Activated T-cell treated with anti-CD3 and anti-CD28 coated beads, Interleukin-2, amount 50 U/mL, for 72 hours (primary cell): ENCODE measurements around the gene ATG16L2. TPM values are rescaled to one million over a fixed set of nuclear protein-coding genes. Genes with fewer than 3 reads are reported as not detected.

ENCODE experiments used
- ATAC-seq, 2 donors: fragments of 150-1000 bp; cut with Tn5 transposase; replicated peaks in 1 of 2; 2 replicates each; pipeline ENCODE4 v1.10.0; 2021; ENCODE audit warnings: moderate library complexity in 2 of 2, mild to moderate bottlenecking in 1 of 2
- DNase-seq, 2 donors: peaks; one replicate each; pipeline ENCODE4 v3.0.0; 2021 to 2022; ENCODE audit warnings: mixed read lengths in 1 of 2
- H3K27ac Mint-ChIP-seq: one replicate; pipeline ENCODE4 v1.8.0; 2022; ENCODE audit warnings: mild to moderate bottlenecking, moderate library complexity, mixed read lengths
- H3K27me3 Mint-ChIP-seq: one replicate; pipeline ENCODE4 v1.8.0; 2022; ENCODE audit warnings: low read depth, mixed read lengths
- H3K36me3 Mint-ChIP-seq, 2 donors: one replicate each; pipeline ENCODE4 v1.8.0; 2022; ENCODE audit warnings: mixed read lengths in 2 of 2, mild to moderate bottlenecking in 1 of 2; ENCODE audit not compliant: insufficient read depth in 2 of 2
- H3K4me1 Mint-ChIP-seq: one replicate; pipeline ENCODE4 v1.8.0; 2022; ENCODE audit warnings: low read depth, mixed read lengths
- H3K4me3 Mint-ChIP-seq, 2 donors: one replicate each; pipeline ENCODE4 v1.8.0; 2022; ENCODE audit warnings: mild to moderate bottlenecking in 2 of 2, mixed read lengths in 2 of 2, moderate library complexity in 2 of 2
- H3K9me3 Mint-ChIP-seq, 2 donors: one replicate each; pipeline ENCODE4 v1.8.0; 2022; ENCODE audit warnings: mixed read lengths in 2 of 2
- total RNA-seq, 2 donors: library from RNA; stranded (reverse); gene quantifications; one replicate each; pipeline ENCODE4 v1.2.3, GENCODE V29; 2022

The ATG16L2 gene
- total RNA-seq, 2 donors from 2014 or later, result 55.8 to 56.0 TPM

- H3K4me1 Mint-ChIP-seq, result peaks cover 7% of the 10 kb centered on the region
- no peaks in the 10 kb centered on the region for H3K27me3 Mint-ChIP-seq
- no peak for DNase-seq
- no peaks in the 10 kb centered on the region for H3K9me3 Mint-ChIP-seq
- no peak for ATAC-seq
- no peak overlapping the region for H3K27ac Mint-ChIP-seq
- no peak overlapping the region for H3K4me3 Mint-ChIP-seq
- no peaks in the 10 kb centered on the region for H3K36me3 Mint-ChIP-seq
These were observed 38.7 kb upstream of the ATG16L2 start for GRCh38 chr11:72775288-72776110.

DNA sequence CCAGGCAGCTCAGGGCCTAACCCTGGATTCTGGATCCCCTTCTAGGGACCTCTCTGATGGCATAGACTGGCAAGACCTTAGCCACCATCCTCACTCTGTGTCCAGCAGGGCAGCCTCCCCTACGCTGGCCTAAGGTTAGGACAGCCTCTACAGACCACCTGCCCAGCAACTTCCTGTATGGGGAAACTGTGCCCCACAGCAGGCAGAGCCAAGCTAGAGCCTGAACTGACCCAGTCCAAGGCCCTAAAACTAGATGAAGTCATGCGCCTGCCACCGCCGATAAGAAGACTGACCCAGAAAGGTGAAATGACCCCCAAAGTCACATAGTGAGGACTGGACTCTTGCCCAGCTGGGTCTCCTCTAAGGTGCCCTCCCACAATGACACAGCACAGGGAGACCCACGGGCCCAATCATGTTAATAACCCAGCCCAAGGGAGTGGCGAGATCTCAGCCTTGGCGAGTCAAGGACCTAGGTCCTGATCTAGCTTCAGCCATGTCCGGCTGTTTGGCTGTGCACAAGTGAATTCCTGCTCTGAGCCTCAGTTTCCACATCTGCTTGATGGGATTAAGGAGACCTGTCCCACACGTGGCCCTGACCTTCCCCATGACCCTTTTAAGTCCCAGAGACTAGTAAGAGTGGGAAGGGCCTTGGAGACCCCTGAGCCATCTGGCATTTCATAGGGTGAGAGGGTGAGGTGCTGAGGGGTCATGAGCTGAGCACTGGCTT lies 37.9 kb upstream of the ATG16L2 start:
- Mint-ChIP-seq H3K4me3 (no peak overlapping the region), H3K27me3 (no peaks in the 10 kb centered on the region), H3K4me1 (peaks cover 7% of the 10 kb centered on the region), H3K27ac (no peak overlapping the region), H3K36me3 (no peaks in the 10 kb centered on the region), H3K9me3 (no peaks in the 10 kb centered on the region)
- ATAC-seq, result no peak
- DNase-seq, result no peak

- no peaks in the 10 kb centered on the region for H3K36me3 Mint-ChIP-seq
- no peaks in the 10 kb centered on the region for H3K27me3 Mint-ChIP-seq
- H3K27ac Mint-ChIP-seq, result no peak overlapping the region
- no peak overlapping the region for H3K4me3 Mint-ChIP-seq
- ATAC-seq (no peak), DNase-seq (no peak)
- peaks cover 11% of the 10 kb centered on the region for H3K4me1 Mint-ChIP-seq
- H3K9me3 Mint-ChIP-seq, result no peaks in the 10 kb centered on the region
These were observed 37.1 kb upstream of the ATG16L2 start for GRCh38 chr11:72776844-72777754.

- DNase-seq (no peak), ATAC-seq (no peak)
- Mint-ChIP-seq H3K4me1 (peaks cover 18% of the 10 kb centered on the region), H3K4me3 (no peak overlapping the region), H3K36me3 (no peaks in the 10 kb centered on the region), H3K27ac (no peak overlapping the region), H3K9me3 (no peaks in the 10 kb centered on the region), H3K27me3 (no peaks in the 10 kb centered on the region)
These were observed 36.4 kb upstream of the ATG16L2 start for GRCh38 chr11:72777755-72778278.

DNA sequence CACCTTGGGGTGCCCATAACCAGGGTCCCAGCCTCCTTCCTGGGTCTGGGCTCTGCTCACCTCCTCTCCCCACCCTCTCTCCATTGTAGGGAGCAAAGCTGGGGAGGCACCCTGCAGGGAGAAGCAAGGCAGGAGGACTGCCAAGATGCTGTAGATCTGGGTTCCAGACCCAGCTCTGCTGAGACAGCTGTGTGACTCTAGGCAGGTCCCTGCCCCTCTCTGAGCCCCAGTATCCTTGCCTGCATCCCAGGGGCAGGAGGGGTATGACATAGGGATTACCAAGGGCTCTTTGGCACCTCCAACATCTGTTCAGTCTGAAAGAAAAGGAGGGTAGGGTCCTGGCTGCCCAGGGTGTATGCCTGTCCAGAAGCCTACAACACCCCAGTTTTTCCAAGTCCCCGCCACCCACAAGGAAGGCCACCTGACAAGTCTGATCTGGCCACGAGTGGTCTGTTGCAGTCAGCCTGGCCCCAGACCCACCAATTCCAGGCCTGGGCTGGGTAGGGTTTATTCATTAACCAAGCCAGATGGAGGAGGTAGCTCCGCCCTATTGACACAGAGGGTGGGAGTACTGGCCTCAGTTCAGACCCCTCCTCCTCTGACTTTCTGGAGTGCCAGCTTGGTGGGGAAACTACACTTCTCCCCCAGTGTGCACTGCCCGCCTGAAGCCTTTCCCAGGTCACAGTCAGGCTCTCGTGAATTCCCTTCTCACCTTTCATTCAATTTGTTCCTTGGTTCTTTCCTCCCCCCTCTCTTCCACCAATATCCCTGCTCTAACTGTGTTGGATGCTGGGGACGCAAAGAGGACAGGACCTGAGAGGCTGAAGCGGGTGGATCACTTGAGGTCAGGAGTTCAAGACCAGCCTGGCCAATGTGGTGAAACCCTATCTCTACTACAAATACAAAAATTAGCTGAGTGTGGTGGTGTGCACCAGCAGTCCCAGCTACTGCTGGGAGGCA lies 35.4 kb upstream of the ATG16L2 start:
- Mint-ChIP-seq H3K27ac (no peak overlapping the region), H3K9me3 (no peaks in the 10 kb centered on the region), H3K36me3 (no peaks in the 10 kb centered on the region), H3K4me3 (no peak overlapping the region), H3K4me1 (peaks cover 20% of the 10 kb centered on the region), H3K27me3 (no peaks in the 10 kb centered on the region)
- ATAC-seq (no peak), DNase-seq (no peak)

GRCh38 chr11:72779495-72780128 lies 34.6 kb upstream of the ATG16L2 start:
- H3K4me3 Mint-ChIP-seq, result peak overlapping the region; percentile 23 to 38
- DNase-seq, result no peak
- H3K36me3 Mint-ChIP-seq, result no peaks in the 10 kb centered on the region
- no peaks in the 10 kb centered on the region for H3K27me3 Mint-ChIP-seq
- H3K27ac Mint-ChIP-seq, result no peak overlapping the region
- H3K4me1 Mint-ChIP-seq, result peaks cover 20% of the 10 kb centered on the region
- H3K9me3 Mint-ChIP-seq, result no peaks in the 10 kb centered on the region
- no peak for ATAC-seq

DNA sequence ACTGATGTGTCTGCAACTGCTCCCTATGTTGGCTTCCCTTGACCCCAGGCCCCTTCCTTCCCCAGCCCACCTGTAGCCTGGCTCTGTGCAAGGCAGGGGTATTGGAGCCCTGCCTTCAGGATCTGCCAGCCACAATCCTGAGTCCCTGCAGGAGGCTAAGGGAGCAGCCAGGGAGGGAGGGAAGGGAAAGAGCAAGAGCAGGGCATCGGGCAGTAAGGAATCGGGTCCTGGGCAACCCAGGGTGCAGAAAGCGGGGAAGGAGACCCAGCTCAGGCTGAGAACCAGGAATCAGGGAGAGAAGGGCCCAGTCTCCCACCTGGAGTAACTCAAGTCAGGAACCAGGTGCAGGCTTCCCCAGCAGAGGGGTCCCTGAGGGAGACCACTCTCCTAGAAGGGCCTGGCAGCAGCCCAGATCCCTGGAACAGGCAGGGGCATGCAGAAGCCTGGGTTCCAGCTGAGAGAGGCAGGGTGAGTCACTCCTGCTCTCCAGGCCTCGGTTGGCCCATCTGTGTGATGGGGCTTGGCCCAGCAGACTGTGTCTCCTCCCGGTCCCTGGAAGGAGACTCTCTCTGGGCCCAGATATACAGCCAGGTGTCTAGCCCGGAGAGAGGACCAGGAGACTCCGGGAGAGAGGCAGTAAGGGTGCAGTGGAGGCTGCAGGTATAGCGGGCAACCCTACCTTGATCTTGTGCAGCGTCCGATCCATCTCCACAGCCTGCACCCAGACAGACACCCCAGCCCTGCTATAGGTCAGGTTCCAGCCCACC lies 33.7 kb upstream of the ATG16L2 start:
- DNase-seq, result no peak
- no peak for ATAC-seq
- no peak overlapping the region for H3K27ac Mint-ChIP-seq
- H3K9me3 Mint-ChIP-seq, result no peaks in the 10 kb centered on the region
- no peaks in the 10 kb centered on the region for H3K36me3 Mint-ChIP-seq
- H3K4me1 Mint-ChIP-seq, result peaks cover 20% of the 10 kb centered on the region
- H3K4me3 Mint-ChIP-seq, result peak overlapping the region; percentile 51 to 82
- no peaks in the 10 kb centered on the region for H3K27me3 Mint-ChIP-seq

DNA sequence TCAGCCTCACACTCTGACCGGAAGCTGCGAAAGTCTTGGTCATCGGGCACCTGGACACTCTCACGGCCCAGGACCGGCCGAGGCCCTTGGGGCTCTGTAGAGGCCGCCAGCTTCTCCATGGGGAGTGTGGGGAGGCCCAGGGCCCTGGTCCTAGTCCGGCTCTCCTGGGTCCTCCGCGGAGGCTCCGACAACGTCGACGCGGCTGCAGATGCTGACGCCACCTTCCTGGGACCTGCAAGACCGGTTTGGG lies 33.2 kb upstream of the ATG16L2 start:
- H3K27ac Mint-ChIP-seq, result no peak overlapping the region
- ATAC-seq, result no peak
- peak overlapping the region; percentile 51 to 82 for H3K4me3 Mint-ChIP-seq
- no peak for DNase-seq
- H3K9me3 Mint-ChIP-seq, result no peaks in the 10 kb centered on the region
- no peaks in the 10 kb centered on the region for H3K36me3 Mint-ChIP-seq
- no peaks in the 10 kb centered on the region for H3K27me3 Mint-ChIP-seq
- H3K4me1 Mint-ChIP-seq, result peaks cover 20% of the 10 kb centered on the region

- Mint-ChIP-seq H3K9me3 (no peaks in the 10 kb centered on the region), H3K4me3 (peak overlapping the region; percentile 67 to 82), H3K36me3 (no peaks in the 10 kb centered on the region), H3K27ac (no peak overlapping the region), H3K27me3 (no peaks in the 10 kb centered on the region), H3K4me1 (peaks cover 20% of the 10 kb centered on the region)
- ATAC-seq, result peak; percentile 76 to 80
- peak; percentile 59 to 60 for DNase-seq
These were observed 32.7 kb upstream of the ATG16L2 start for GRCh38 chr11:72781313-72782080.

DNA sequence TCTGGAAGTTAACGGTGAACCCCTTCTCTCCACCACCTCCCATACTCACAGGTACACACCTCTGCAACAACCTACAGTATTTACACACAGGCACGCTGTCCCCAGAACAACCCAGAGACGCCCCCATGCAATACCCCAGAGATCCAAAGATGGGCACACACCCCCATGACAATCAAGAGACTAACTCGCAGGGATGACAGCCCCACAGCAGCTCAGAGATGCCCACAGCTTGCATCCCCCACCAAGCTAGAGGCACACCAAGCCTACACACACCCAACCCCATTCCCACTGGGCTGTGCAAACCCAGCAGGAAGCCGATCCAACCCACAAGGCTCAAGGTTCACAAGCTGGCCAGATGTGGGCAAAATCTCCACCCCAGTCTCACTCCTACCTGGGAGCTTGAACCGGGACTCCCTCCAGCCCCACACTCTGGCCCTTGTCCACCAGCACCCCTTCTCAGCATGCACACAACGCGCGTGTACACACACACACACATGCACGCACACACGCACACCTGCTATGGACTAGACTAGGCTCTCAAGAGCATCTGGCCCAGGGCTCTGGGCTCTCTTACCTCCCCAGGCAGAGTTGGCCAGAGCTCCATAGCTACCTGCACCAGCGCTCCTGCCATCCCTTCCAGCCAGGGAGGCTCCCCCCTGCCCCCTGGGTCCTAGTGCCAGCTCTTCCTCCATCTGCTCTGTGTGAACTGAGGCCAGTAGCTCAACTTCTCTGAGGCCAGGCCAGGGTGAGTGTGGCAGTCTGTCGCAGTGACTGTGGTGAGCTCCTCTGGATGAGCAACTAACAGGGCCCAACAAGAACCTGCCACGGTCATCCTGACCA lies 31.9 kb upstream of the ATG16L2 start:
- ATAC-seq, result peak; percentile 13 to 39
- Mint-ChIP-seq H3K4me3 (peak overlapping the region; percentile 63 to 67), H3K27ac (no peak overlapping the region), H3K36me3 (no peaks in the 10 kb centered on the region), H3K27me3 (no peaks in the 10 kb centered on the region), H3K4me1 (peaks cover 28% of the 10 kb centered on the region), H3K9me3 (no peaks in the 10 kb centered on the region)
- DNase-seq, result no peak
